GM12878 (cell line): ENCODE data around the gene DHX38. TPM values are rescaled to one million over a fixed set of nuclear protein-coding genes. Genes with fewer than 3 reads are reported as not detected.
A peak's percentile ranks its signal among the peaks of the same experiment; 100 is the strongest.

Experiments
- ATAC-seq: fragments of 200-7000 bp; cut with Tn5 transposase; 3 replicates; pipeline ENCODE4 v1.9.1; 2020; ENCODE audit warnings: mild to moderate bottlenecking, moderate library complexity
- BruUV-seq: library from RNA; stranded (reverse); fragments of 400-500 nt; replicated peaks from 2 replicates; lab custom pipeline; 2021; lab: Mats Ljungman, UMichigan
- CTCF ChIA-PET: fragments of 300-600 bp; sonication (Branson Sonifier 250); formaldehyde crosslinking; extraction: SDS; loops from one replicate; lab custom pipeline; 2021; ENCODE audit warnings: inconsistent platforms; lab: Yijun Ruan, JAX
- POLR2A ChIA-PET: fragments of 350-600 bp; formaldehyde crosslinking; extraction: SDS; loops from one replicate; lab custom pipeline; 2021; ENCODE audit warnings: inconsistent platforms; lab: Charles Lee
- RAD21 ChIA-PET: fragments of 300-600 bp; sonication (Branson Sonifier 250); formaldehyde crosslinking; loops from one replicate; lab custom pipeline; 2023; ENCODE audit warnings: antibody characterized with exemption; ENCODE audit not compliant: unreplicated experiment; lab: Charles Lee
- SMC1A ChIA-PET: fragments of 300-600 bp; sonication (Branson Sonifier 250); formaldehyde crosslinking; loops from one replicate; lab custom pipeline; 2023; ENCODE audit not compliant: unreplicated experiment, uncharacterized antibody; lab: Charles Lee
- DNase-seq: peaks from one replicate; pipeline ENCODE4 v3.0.0-alpha.2; 2011; ENCODE audit warnings: low read depth, low spot score
- FAIRE-seq: peaks from 3 replicates; lab custom pipeline; 2011; peaks lifted over from hg19 to GRCh38; lab: Jason Lieb, UNC
- H2AFZ ChIP-seq: 2 replicates; pipeline ENCODE4 v1.6.0; 2011; ENCODE audit warnings: low read depth, low read length, control low read depth; ENCODE audit not compliant: control insufficient read depth
- H3K27ac ChIP-seq: 2 replicates; pipeline ENCODE4 v1.5.1; 2011; ENCODE audit warnings: control low read depth; ENCODE audit not compliant: control insufficient read depth, insufficient read depth
- H3K27me3 ChIP-seq, 2 experiments: replicated peaks in 1 of 2; 2 replicates each; pipeline versions ENCODE4 v1.6.0 to v1.6.1; 2011; ENCODE audit warnings: low read length in 1 of 2; ENCODE audit not compliant: control insufficient read depth in 2 of 2, insufficient read depth in 2 of 2
- H3K36me3 ChIP-seq, 2 experiments: 2 replicates each; pipeline ENCODE4 v1.5.1; 2011; ENCODE audit warnings: low read length in 1 of 2; ENCODE audit not compliant: control insufficient read depth in 2 of 2, insufficient read depth in 2 of 2
- H3K4me1 ChIP-seq: 2 replicates; pipeline ENCODE4 v1.6.1; 2011; ENCODE audit warnings: mild to moderate bottlenecking, low read length, moderate library complexity, mixed read lengths; ENCODE audit not compliant: control insufficient read depth, insufficient read depth
- H3K4me2 ChIP-seq: 2 replicates; pipeline ENCODE4 v1.6.0; 2011; ENCODE audit warnings: control low read depth; ENCODE audit not compliant: control insufficient read depth, insufficient read depth
- H3K4me3 ChIP-seq: fragments of 200-600 bp; sonication (generic); 2 replicates; pipeline ENCODE4 v1.5.1; 2016
- H3K79me2 ChIP-seq: 2 replicates; pipeline ENCODE4 v1.6.0; 2011; ENCODE audit warnings: low read length; ENCODE audit not compliant: control insufficient read depth, insufficient read depth
- H3K9ac ChIP-seq: 2 replicates; pipeline ENCODE4 v1.8.0; 2011; ENCODE audit warnings: low read length, control low read depth, mixed read lengths; ENCODE audit not compliant: control insufficient read depth, insufficient read depth
- H3K9me3 ChIP-seq: replicated peaks from 3 replicates; pipeline ENCODE4 v1.5.1; 2011; ENCODE audit warnings: mild to moderate bottlenecking, low read length; ENCODE audit not compliant: control insufficient read depth, insufficient read depth
- H4K20me1 ChIP-seq: 2 replicates; pipeline ENCODE4 v1.6.0; 2011; ENCODE audit not compliant: control insufficient read depth, insufficient read depth
- CBX5 ChIP-seq: sonication (generic); IDR thresholded peaks from 2 replicates; pipeline ENCODE4 v1.6.1; 2016; ENCODE audit warnings: low read depth, moderate library complexity, mild to moderate bottlenecking, inconsistent platforms
- EGR1 ChIP-seq, 2 experiments: IDR thresholded peaks; 1 replicate in 1 of 2; 2 replicates in 1 of 2; pipeline ENCODE4 v1.6.1; 2011 to 2012; ENCODE audit warnings: low read depth in 2 of 2, low read length in 2 of 2, borderline replicate concordance in 1 of 2, mild to moderate bottlenecking in 1 of 2, moderate library complexity in 1 of 2
- JUNB ChIP-seq: IDR thresholded peaks from 2 replicates; pipeline ENCODE4 v1.6.1; 2016; ENCODE audit warnings: antibody characterized with exemption, mild to moderate bottlenecking
- JUND ChIP-seq: IDR thresholded peaks from 2 replicates; pipeline ENCODE4 v1.6.1; 2012; ENCODE audit warnings: low read depth, mild to moderate bottlenecking, low read length, improper control_type of control experiment, moderate library complexity
- SP1 ChIP-seq: IDR thresholded peaks from one replicate; pipeline ENCODE4 v1.6.1; 2011; ENCODE audit warnings: low read depth, low read length
- SPI1 ChIP-seq: IDR thresholded peaks from 2 replicates; pipeline ENCODE4 v1.6.1; 2011; ENCODE audit warnings: low read depth, mild to moderate bottlenecking, low read length, moderate library complexity, borderline replicate concordance; ENCODE audit not compliant: insufficient read depth
- ZNF274 ChIP-seq: IDR thresholded peaks from one replicate; pipeline ENCODE4 v1.8.0; 2011; ENCODE audit not compliant: insufficient read length, insufficient read depth
- WGBS: methylation state at CpG from one replicate; pipeline ENCODE4 v1.1.6; 2016; ENCODE audit warnings: low lambda C conversion rate; ENCODE audit not compliant: insufficient replicate concordance, insufficient coverage; ENCODE audit errors: missing lambda C conversion rate; 5-methylcytosine and 5-hydroxymethylcytosine counted together
- in situ Hi-C: fragments of 300-500 bp; cut with MboI; formaldehyde crosslinking; loops from 9 replicates; pipeline ENCODE4 v1.14.3; 2018; ENCODE audit warnings: mixed read lengths
- intact Hi-C: fragments of 100-400 bp; cut with micrococcal nuclease; formaldehyde crosslinking; loops from one replicate; pipeline ENCODE4 v1.14.2; 2022; ENCODE audit not compliant: unreplicated experiment
- polyA plus RNA-seq, 11 experiments: library from polyadenylated mRNA; depleted of rRNA in 4 of 11; unstranded in 6 of 11; stranded (reverse) in 5 of 11; fragments of >200 nt; fragmentation: Nextera tagmentation in 4 of 11; fragmentation: Illumina TruSeq in 1 of 11; extraction: Ambion mirVana in 4 of 11; extraction: Trizol in 1 of 11; gene quantifications; 1 replicate in 1 of 11; 2 replicates in 10 of 11; pipeline versions ENCODE4 v1.2.1 to v1.2.3, GENCODE V29; 2011 to 2016; ENCODE audit warnings: inconsistent platforms in 2 of 11, missing spikeins in 2 of 11, low read depth in 1 of 11
- total RNA-seq, 4 experiments: library from RNA; depleted of rRNA in 3 of 4; stranded (reverse); fragments of >200 nt in 3 of 4; fragmentation: Illumina TruSeq in 1 of 4; extraction: Trizol in 1 of 4; gene quantifications; 2 replicates each; pipeline versions ENCODE4 v1.2.1 to v1.2.3, GENCODE V29; 2013 to 2021
- TF ChIP-seq, protein P1 (sequence below): fragments of 450-650 bp; IDR thresholded peaks from 2 replicates; pipeline ENCODE4 v1.6.1; 2018; ENCODE audit warnings: borderline replicate concordance, mild to moderate bottlenecking; ENCODE audit not compliant: partially characterized antibody

DHX38 gene
- total and polyA plus RNA-seq, 10 of the 15 experiments (the other 5 are each of a cell fraction or from before 2014, with no cell fraction given), result 2.1 to 67.8 (median 43.2) TPM

GRCh38 chr16:72084445-72084844 is 9.2 kb upstream of the DHX38 start:
- Histone ChIP-seq H4K20me1 (no peaks in the 10 kb centered on the region), H3K36me3 (peaks cover 4 to 16% of the 10 kb centered on the region in 2 experiments; a peak in 2 of 4 replicates), H3K27me3 (no peaks in the 10 kb centered on the region), H3K4me3 (no peak overlapping the region), H3K79me2 (no peaks in the 10 kb centered on the region), H2AFZ (no peak overlapping the region), H3K4me2 (no peak overlapping the region), H3K27ac (no peak overlapping the region), H3K9ac (no peak overlapping the region), H3K4me1 (no peaks in the 10 kb centered on the region), H3K9me3 (peaks cover 3% of the 10 kb centered on the region; the same call in 1 of the 3 replicates)
- WGBS, result 98% methylated on average over 10 of the region's 10 CpGs
- intact Hi-C loops, result no loop called here
- TF ChIP-seq JUNB, result no peak
- TF ChIP-seq CBX5, result 0 out of 2 replicates have a peak, but pooled peaks have one; percentile 60
- TF ChIP-seq SPI1, result no peak
- RAD21 ChIA-PET, result no interaction called here
- BruUV-seq, result no TSS peak
- FAIRE-seq, result no peak
- in situ Hi-C loops, result no loop called here
- no peak for ATAC-seq
- no peak for DNase-seq
- CTCF ChIA-PET, result no interaction called here
- SMC1A ChIA-PET, result interaction anchor here (1.2 to 1.5 kb wide), 2 partner anchors 7 to 15 kb away, joined by 3 read pairs; no protein-coding TSS in a partner anchor
- POLR2A ChIA-PET, result no interaction called here

GRCh38 chr16:72085002-72085401 is 8.6 kb upstream of the DHX38 start:
- FAIRE-seq, result no peak
- H2AFZ ChIP-seq, result no peak overlapping the region
- no peak overlapping the region for H3K4me2 ChIP-seq
- no peak overlapping the region for H3K9ac ChIP-seq
- ChIA-PET RAD21 (no interaction called here), SMC1A (interaction anchor here (1.2 kb wide), 1 partner anchor 15 kb away, joined by 3 read pairs; no protein-coding TSS in a partner anchor), POLR2A (no interaction called here), CTCF (no interaction called here)
- intact Hi-C loops (no loop called here), in situ Hi-C loops (no loop called here)
- no peak overlapping the region for H3K27ac ChIP-seq
- H3K36me3 ChIP-seq, result peaks cover 4 to 16% of the 10 kb centered on the region in 2 experiments; a peak in 2 of 4 replicates
- WGBS, result 97% methylated on average over 2 of the region's 2 CpGs
- no peak for DNase-seq
- H3K27me3 ChIP-seq, result no peaks in the 10 kb centered on the region
- no peak for ATAC-seq
- no TSS peak for BruUV-seq
- no peaks in the 10 kb centered on the region for H3K4me1 ChIP-seq
- TF ChIP-seq SP1 (no peak), ZNF274 (no peak), JUND (no peak), EGR1 (IDR thresholded peaks at IDR 0.05; ENCODE audit: borderline replicate concordance in 1 of 2, low read depth in 2 of 2, low read length in 2 of 2) (no peak)
- TF ChIP-seq, protein P1, sequence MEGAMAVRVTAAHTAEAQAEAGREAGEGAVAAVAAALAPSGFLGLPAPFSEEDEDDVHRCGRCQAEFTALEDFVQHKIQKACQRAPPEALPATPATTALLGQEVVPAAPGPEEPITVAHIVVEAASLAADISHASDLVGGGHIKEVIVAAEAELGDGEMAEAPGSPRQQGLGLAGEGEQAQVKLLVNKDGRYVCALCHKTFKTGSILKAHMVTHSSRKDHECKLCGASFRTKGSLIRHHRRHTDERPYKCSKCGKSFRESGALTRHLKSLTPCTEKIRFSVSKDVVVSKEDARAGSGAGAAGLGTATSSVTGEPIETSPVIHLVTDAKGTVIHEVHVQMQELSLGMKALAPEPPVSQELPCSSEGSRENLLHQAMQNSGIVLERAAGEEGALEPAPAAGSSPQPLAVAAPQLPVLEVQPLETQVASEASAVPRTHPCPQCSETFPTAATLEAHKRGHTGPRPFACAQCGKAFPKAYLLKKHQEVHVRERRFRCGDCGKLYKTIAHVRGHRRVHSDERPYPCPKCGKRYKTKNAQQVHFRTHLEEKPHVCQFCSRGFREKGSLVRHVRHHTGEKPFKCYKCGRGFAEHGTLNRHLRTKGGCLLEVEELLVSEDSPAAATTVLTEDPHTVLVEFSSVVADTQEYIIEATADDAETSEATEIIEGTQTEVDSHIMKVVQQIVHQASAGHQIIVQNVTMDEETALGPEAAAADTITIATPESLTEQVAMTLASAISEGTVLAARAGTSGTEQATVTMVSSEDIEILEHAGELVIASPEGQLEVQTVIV, result no peak
- no peaks in the 10 kb centered on the region for H4K20me1 ChIP-seq
- H3K79me2 ChIP-seq, result no peaks in the 10 kb centered on the region
- no peak overlapping the region for H3K4me3 ChIP-seq
- H3K9me3 ChIP-seq, result peaks cover 3% of the 10 kb centered on the region; the same call in 1 of the 3 replicates
